ENCODE data around the gene KCTD17. TPM values are rescaled to one million over a fixed set of nuclear protein-coding genes. Genes with fewer than 3 reads are reported as not detected.
"Not testable (repeated sequence)": the region's sequence is repeated elsewhere in the genome, so short reads cannot be mapped to it uniquely, and the experiment has no call there.

Gene KCTD17
- total and polyA plus RNA-seq, 12 donors, result 6.9 to 49.2 (median 16.4) TPM

DNA sequence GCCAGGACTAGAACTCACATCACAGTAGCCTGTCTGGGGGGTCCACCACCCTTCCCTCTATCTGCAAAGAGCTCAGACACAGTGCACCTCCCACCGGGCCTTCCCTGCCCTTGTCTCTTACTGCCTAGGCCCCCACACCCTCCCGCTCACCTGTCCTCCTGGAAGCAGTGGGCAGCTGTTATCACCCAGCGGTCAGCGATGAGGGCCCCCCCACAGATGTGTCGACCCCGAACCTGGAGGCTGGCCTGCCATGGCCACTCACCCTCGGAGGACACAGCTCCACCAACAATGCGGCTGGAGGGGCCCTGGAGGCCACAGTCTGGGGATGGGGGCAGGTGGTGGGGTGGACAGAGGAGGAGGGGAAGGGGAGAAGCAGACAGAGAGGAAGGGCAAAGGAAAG is 18.8 kb downstream of the KCTD17 start:
- Histone ChIP-seq H3K4me3 (no peak overlapping the region), H3K4me1 (no peaks in the 10 kb centered on the region), H3K36me3 (no peaks in the 10 kb centered on the region), H3K27ac (no peak overlapping the region), H3K9me3 (no peaks in the 10 kb centered on the region), H3K27me3 (peaks cover 0 to 69% (median 44%) of the 10 kb centered on the region in 7 donors)
- WGBS, 2 donors, result 70% methylated on average over 8 of the region's 8 CpGs
- ATAC-seq (no peak), DNase-seq (no peak)
- TF ChIP-seq, protein P1, sequence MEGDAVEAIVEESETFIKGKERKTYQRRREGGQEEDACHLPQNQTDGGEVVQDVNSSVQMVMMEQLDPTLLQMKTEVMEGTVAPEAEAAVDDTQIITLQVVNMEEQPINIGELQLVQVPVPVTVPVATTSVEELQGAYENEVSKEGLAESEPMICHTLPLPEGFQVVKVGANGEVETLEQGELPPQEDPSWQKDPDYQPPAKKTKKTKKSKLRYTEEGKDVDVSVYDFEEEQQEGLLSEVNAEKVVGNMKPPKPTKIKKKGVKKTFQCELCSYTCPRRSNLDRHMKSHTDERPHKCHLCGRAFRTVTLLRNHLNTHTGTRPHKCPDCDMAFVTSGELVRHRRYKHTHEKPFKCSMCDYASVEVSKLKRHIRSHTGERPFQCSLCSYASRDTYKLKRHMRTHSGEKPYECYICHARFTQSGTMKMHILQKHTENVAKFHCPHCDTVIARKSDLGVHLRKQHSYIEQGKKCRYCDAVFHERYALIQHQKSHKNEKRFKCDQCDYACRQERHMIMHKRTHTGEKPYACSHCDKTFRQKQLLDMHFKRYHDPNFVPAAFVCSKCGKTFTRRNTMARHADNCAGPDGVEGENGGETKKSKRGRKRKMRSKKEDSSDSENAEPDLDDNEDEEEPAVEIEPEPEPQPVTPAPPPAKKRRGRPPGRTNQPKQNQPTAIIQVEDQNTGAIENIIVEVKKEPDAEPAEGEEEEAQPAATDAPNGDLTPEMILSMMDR (IDR thresholded peaks at IDR 0.05), result no peak
- intact Hi-C loops (cut with DNase I), result no loop called here

DNA sequence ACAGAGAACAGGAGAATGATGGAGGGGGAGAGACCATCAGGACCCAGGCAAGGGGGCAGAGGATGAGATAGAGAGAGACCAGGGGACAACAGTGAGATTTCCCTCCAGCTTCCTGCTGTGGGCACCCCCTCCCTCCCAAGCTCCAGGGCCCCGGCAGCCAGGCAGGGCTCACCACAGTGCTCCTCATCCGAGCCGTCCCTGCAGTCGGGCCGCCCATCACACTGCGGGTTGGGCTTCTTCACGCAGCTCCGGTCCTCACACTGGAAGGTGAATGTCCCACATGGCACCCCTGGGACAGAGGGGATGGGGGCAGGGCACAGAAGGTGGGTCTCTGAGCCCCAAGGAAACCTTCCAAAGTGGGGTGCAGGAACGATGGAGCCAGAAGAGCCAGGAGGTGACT is 19.2 kb downstream of the KCTD17 start:
- peaks cover 0 to 71% (median 47%) of the 10 kb centered on the region in 7 donors for H3K27me3 ChIP-seq
- no peaks in the 10 kb centered on the region for H3K9me3 ChIP-seq
- 49 to 54% methylated on average over 9 of the region's 9 CpGs for WGBS, 2 donors
- intact Hi-C loops (cut with DNase I), result no loop called here
- H3K4me3 ChIP-seq, result no peak overlapping the region
- H3K27ac ChIP-seq, result no peak overlapping the region
- no peaks in the 10 kb centered on the region for H3K4me1 ChIP-seq
- H3K36me3 ChIP-seq, result no peaks in the 10 kb centered on the region
- DNase-seq, result no peak
- TF ChIP-seq, protein P1 (IDR thresholded peaks at IDR 0.05), result no peak
- no peak for ATAC-seq

DNA sequence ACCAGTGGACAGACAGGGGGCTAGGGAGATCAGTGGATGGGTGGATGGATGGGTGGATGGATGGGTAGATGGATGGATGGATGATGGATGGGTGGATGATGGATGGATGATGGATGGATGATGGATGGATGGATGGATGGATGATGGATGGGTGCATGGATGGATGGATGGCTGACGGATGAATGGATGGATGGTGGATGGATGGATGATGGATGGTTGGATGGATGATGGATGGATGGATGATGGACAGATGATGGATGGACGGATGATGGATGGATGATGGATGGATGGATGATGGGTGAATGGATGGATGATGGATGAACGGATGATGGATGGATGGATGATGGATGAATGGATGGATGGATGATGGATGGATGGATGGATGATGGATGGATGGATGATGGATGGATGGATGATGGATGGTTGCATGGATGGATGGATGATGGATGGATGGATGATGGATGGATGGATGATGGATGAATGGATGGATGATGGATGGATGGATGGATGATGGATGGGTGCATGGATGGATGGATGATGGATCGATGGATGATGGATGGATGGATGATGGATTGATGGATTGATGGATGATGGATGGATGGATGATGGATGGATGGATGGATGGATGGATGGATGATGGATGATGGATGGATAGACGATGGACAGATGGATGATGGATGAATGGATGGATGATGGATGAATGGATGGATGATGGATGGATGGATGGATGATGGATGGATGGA is 20.5 kb downstream of the KCTD17 start:
- DNase-seq; intact Hi-C loops (cut with DNase I); H3K9me3 ChIP-seq; H3K36me3 ChIP-seq; H3K4me3 ChIP-seq; H3K27ac ChIP-seq; H3K4me1 ChIP-seq; ATAC-seq: not testable (repeated sequence)
- 94 to 97% methylated on average over 5 of the region's 5 CpGs for WGBS, 2 donors
- H3K27me3 ChIP-seq, result peaks cover 0 to 76% (median 56%) of the 10 kb centered on the region in 7 donors

DNA sequence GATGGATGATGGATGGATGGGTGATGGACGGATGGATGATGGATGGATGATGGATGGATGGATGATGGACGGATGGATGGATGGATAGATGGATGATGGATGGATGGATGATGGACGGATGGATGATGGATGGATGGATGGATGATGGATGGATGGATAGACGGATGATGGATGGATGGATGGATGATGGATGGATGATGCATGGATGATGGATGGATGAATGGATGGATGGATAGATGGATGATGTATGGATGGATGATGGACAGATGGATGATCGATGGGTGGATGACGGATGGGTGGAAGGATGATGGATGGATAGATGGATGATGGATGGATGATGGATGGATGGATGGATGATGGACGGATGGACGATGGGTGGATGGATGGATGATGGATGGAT is 21.1 kb downstream of the KCTD17 start:
- Histone ChIP-seq H3K4me3 (no peak overlapping the region), H3K9me3 (no peaks in the 10 kb centered on the region), H3K36me3 (no peaks in the 10 kb centered on the region), H3K4me1 (peaks cover 0 to 1% (median 0%) of the 10 kb centered on the region in 9 donors), H3K27me3 (peaks cover 0 to 73% (median 60%) of the 10 kb centered on the region in 7 donors), H3K27ac (no peak overlapping the region)
- ATAC-seq (no peak), DNase-seq (no peak)
- 96% methylated on average over 8 of the region's 8 CpGs for WGBS, 2 donors
- intact Hi-C loops (cut with DNase I), result no loop called here
- TF ChIP-seq, protein P1 (IDR thresholded peaks at IDR 0.05), result no peak

DNA sequence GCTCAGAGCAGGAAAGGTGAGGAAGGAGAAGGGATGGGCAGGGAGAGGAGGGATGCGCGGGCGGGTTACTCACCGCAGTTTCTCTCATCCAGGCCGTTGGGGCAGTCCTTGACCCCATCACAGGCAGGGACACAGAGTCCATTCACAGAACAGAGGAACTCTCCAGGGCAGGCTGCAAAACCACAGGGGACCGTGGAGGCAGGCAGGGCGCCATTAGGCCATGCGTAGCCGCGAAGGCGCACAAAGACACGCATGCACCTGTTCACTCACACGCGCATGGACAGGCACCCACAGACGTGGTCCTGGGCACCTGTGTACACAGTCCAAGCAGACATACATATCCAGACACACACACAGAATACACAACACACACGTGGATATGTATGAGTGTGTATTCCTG is 23.0 kb downstream of the KCTD17 start:
- peak in 1 of 8 donors; percentile 11 for ATAC-seq
- TF ChIP-seq, protein P1 (IDR thresholded peaks at IDR 0.05), result no peak
- H3K27me3 ChIP-seq, result peaks cover 0 to 61% (median 42%) of the 10 kb centered on the region in 7 donors
- no peak overlapping the region for H3K27ac ChIP-seq
- H3K9me3 ChIP-seq, result no peaks in the 10 kb centered on the region
- 75 to 80% methylated on average over 16 of the region's 16 CpGs for WGBS, 2 donors
- DNase-seq, result no peak
- peaks cover 0 to 15% (median 0%) of the 10 kb centered on the region in 9 donors for H3K4me1 ChIP-seq
- H3K4me3 ChIP-seq, result no peak overlapping the region
- intact Hi-C loops (cut with DNase I), result no loop called here
- H3K36me3 ChIP-seq, result no peaks in the 10 kb centered on the region
